Measurements from ENCODE around the gene PRKG2.

DNA sequence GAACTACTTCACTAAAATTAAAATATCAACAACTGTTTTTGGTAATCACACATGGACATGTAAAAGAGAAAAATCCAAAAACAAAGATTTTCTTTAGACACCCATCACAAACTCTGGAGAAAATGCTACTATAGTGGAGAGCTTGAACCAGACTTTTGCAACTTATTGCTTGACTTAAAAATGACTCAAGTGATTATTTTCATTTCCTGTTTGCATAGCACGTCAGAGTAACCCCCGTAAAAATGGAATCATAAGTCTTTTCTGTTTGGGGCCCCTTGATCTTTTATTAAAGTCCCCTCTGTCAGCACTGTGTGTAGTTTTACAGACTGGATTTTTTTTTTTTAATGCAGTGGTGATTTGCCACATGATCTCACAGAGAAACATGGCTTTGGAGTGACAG is 79.5 kb downstream of the PRKG2 start:
- TF ChIP-seq ZBTB7A (IDR thresholded peaks at IDR 0.05; ENCODE audit: low read depth) (no peak), EGR1 (IDR thresholded peaks at IDR 0.05) (no peak), EP300 (IDR thresholded peaks at IDR 0.05; ENCODE audit: borderline replicate concordance) (no peak), FOXM1 (IDR thresholded peaks at IDR 0.05; ENCODE audit: borderline replicate concordance, low read depth) (no peak), TEAD4 (IDR thresholded peaks at IDR 0.05) (no peak), TAF1 (IDR thresholded peaks at IDR 0.05; ENCODE audit: low read depth) (no peak), CEBPB (IDR thresholded peaks at IDR 0.05) (no peak), RAD21 (IDR thresholded peaks at IDR 0.05; ENCODE audit: low read depth) (no peak), NFIC (IDR thresholded peaks at IDR 0.05) (no peak), YY1 (IDR thresholded peaks at IDR 0.05; ENCODE audit: low read depth) (no peak), CREB1 (IDR thresholded peaks at IDR 0.05; ENCODE audit: low read depth) (no peak), TCF12 (IDR thresholded peaks at IDR 0.05; ENCODE audit: low read depth) (no peak)
- TF ChIP-seq, protein P1, sequence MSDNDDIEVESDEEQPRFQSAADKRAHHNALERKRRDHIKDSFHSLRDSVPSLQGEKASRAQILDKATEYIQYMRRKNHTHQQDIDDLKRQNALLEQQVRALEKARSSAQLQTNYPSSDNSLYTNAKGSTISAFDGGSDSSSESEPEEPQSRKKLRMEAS (IDR thresholded peaks at IDR 0.05) = no peak
- TF ChIP-seq, protein P2, sequence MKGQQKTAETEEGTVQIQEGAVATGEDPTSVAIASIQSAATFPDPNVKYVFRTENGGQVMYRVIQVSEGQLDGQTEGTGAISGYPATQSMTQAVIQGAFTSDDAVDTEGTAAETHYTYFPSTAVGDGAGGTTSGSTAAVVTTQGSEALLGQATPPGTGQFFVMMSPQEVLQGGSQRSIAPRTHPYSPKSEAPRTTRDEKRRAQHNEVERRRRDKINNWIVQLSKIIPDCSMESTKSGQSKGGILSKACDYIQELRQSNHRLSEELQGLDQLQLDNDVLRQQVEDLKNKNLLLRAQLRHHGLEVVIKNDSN (IDR thresholded peaks at IDR 0.05) = no peak
